Right atrium auricular region (tissue), 2 donors: ENCODE measurements around the gene LASP1NB.
A peak's percentile ranks its signal among the peaks of the same experiment; 100 is the strongest.

ENCODE experiments used
- DNase-seq: peaks from one replicate; pipeline ENCODE4 v3.0.0-alpha.2; 2019; ENCODE audit warnings: low spot score
- H3K27ac ChIP-seq, 2 donors: fragments of 200-600 bp; sonication (generic); 1 replicate in 1 of 2; 2 replicates in 1 of 2; pipeline ENCODE4 v1.5.1; 2016 to 2019
- H3K27me3 ChIP-seq, 2 donors: fragments of 200-600 bp; sonication (generic); one replicate each; pipeline versions ENCODE4 v1.5.1 to v1.6.0; 2017 to 2019
- H3K36me3 ChIP-seq: fragments of 200-600 bp; sonication (generic); one replicate; pipeline ENCODE4 v1.5.1; 2016
- H3K4me1 ChIP-seq, 2 donors: fragments of 200-600 bp; sonication (generic); one replicate each; pipeline versions ENCODE4 v1.5.1 to v1.6.0; 2017 to 2019
- H3K4me3 ChIP-seq, 2 donors: fragments of 200-600 bp; sonication (generic); 1 replicate in 1 of 2; 2 replicates in 1 of 2; pipeline ENCODE4 v1.5.1; 2017 to 2019; ENCODE audit warnings: mild to moderate bottlenecking in 1 of 2, moderate library complexity in 1 of 2
- H3K9me3 ChIP-seq, 2 donors: fragments of 200-600 bp; sonication (generic); one replicate each; pipeline ENCODE4 v1.5.1; 2019
- CTCF ChIP-seq, 2 donors: fragments of 200-600 bp; sonication (generic); IDR thresholded peaks; one replicate each; pipeline ENCODE4 v1.5.1; 2019; ENCODE audit warnings: antibody characterized with exemption in 2 of 2

LASP1NB gene

DNA sequence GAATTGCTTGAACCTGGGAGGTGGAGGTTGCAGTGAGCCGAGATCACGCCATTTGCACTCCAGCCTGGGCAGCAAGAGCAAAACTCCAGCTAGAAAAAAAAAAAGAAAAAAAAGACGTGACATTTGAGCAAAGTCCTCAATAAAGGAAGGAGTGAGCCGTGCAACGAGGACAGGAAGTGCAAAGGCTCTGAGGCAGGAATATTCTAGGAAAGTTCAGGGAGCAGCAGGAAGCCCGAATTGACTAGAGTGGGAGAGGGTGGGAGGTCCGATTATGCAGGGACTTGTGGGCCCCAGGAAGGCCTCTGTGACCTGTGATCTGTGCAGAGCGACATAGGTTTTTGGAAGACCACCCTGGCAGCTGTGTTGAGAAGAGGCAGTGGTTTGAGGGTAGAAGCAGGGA, 8.6 kb upstream of the LASP1NB start:
- Histone ChIP-seq H3K9me3 (no peaks in the 10 kb centered on the region), H3K4me1 (peaks cover 0 to 49% of the 10 kb centered on the region in 2 donors), H3K27ac (no peak overlapping the region), H3K4me3 (no peak overlapping the region), H3K27me3 (no peaks in the 10 kb centered on the region), H3K36me3 (peaks cover 56% of the 10 kb centered on the region)
- no peak for TF ChIP-seq CTCF (IDR thresholded peaks at IDR 0.05)
- DNase-seq = peak; percentile 5

GRCh38 chr17:38917259-38917658, 8.2 kb upstream of the LASP1NB start:
- no peak for DNase-seq
- Histone ChIP-seq H3K4me1 (peaks cover 0 to 49% of the 10 kb centered on the region in 2 donors), H3K36me3 (peaks cover 56% of the 10 kb centered on the region), H3K27ac (no peak overlapping the region), H3K27me3 (no peaks in the 10 kb centered on the region), H3K9me3 (no peaks in the 10 kb centered on the region), H3K4me3 (no peak overlapping the region)
- no peak for TF ChIP-seq CTCF (IDR thresholded peaks at IDR 0.05)

DNA sequence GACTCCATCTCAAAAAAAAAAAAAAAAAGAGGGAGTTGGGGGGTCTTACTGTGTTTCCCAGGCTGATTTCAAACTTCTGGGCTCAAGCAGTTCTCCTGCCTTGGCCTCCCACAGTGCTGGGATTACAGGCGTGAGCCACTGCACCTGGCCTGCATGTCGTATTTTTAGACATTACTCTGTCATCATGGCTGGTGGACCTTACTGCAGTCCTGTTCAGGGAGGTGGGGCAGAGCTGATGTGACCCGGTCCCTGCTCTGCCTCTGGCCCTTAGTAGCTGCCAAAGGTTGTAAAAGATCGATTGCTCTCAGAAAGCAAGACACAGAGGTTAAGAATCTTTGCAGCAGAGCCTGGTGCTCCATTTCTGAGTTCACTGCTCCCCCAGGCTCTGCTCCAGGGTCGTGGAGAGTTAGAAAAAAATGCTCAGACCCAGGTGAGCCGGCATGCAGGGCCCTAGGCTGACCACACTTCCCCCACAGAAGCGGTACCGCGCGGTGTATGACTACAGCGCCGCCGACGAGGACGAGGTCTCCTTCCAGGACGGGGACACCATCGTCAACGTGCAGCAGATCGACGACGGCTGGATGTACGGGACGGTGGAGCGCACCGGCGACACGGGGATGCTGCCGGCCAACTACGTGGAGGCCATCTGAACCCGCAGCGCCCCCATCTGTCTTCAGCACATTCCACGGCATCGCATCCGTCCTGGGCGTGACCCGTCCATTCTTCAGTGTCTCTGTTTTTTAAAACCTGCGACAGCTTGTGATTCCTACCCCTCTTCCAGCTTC, 7.1 kb upstream of the LASP1NB start:
- no peak for DNase-seq
- no peak overlapping the region for H3K27ac ChIP-seq
- H3K36me3 ChIP-seq = peaks cover 56% of the 10 kb centered on the region
- peaks cover 0 to 49% of the 10 kb centered on the region in 2 donors for H3K4me1 ChIP-seq
- no peak overlapping the region for H3K4me3 ChIP-seq
- H3K9me3 ChIP-seq = no peaks in the 10 kb centered on the region
- no peak for TF ChIP-seq CTCF (IDR thresholded peaks at IDR 0.05)
- H3K27me3 ChIP-seq = no peaks in the 10 kb centered on the region

DNA sequence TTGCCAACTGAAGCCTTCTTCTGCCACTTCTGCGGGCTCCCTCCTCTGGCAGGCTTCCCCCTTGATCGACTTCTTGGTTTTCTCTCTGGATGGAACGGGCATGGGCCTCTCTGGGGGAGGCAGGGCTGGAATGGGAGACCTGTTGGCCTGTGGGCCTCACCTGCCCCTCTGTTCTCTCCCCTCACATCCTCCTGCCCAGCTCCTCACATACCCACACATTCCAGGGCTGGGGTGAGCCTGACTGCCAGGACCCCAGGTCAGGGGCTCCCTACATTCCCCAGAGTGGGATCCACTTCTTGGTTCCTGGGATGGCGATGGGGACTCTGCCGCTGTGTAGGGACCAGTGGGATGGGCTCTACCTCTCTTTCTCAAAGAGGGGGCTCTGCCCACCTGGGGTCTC, 6.5 kb upstream of the LASP1NB start:
- no peak for TF ChIP-seq CTCF (IDR thresholded peaks at IDR 0.05)
- H3K4me1 ChIP-seq = peaks cover 0 to 49% of the 10 kb centered on the region in 2 donors

GRCh38 chr17:38919316-38920078, 5.9 kb upstream of the LASP1NB start:
- Histone ChIP-seq H3K27ac (peak overlapping the region in 1 of 2 donors; percentile 5), H3K9me3 (no peaks in the 10 kb centered on the region), H3K36me3 (peaks cover 50% of the 10 kb centered on the region), H3K4me1 (peaks cover 0 to 48% of the 10 kb centered on the region in 2 donors), H3K4me3 (no peak overlapping the region), H3K27me3 (no peaks in the 10 kb centered on the region)
- TF ChIP-seq CTCF (IDR thresholded peaks at IDR 0.05) = no peak
- peak; percentile 53 for DNase-seq

More for the DNA sequence above, 6.5 kb upstream of the LASP1NB start:
- Histone ChIP-seq H3K27me3 (no peaks in the 10 kb centered on the region), H3K4me3 (no peak overlapping the region), H3K9me3 (no peaks in the 10 kb centered on the region), H3K27ac (peak overlapping the region in 1 of 2 donors; percentile 5), H3K36me3 (peaks cover 56% of the 10 kb centered on the region)
- no peak for DNase-seq
